K562 (cell line): ENCODE data around the gene ZNF316. TPM values are rescaled to one million over a fixed set of nuclear protein-coding genes. Genes with fewer than 3 reads are reported as not detected.

Source experiments
- COPS2 ChIP-seq: fragments of 450-650 bp; conservative IDR thresholded peaks from 2 replicates; pipeline ENCODE4 v1.6.1; 2016; ENCODE audit warnings: mild to moderate bottlenecking, moderate library complexity
- CTCFL ChIP-seq: IDR thresholded peaks from 2 replicates; pipeline ENCODE4 v1.6.1; 2011; ENCODE audit warnings: borderline replicate concordance, low read depth, mild to moderate bottlenecking, moderate library complexity, low read length; ENCODE audit not compliant: insufficient read depth, poor library complexity, severe bottlenecking
- EHMT2 ChIP-seq: fragments of 450-650 bp; IDR thresholded peaks from 2 replicates; pipeline ENCODE4 v1.6.1; 2018; ENCODE audit warnings: antibody characterized with exemption
- HDAC8 ChIP-seq: fragments of 450-650 bp; IDR thresholded peaks from 2 replicates; pipeline ENCODE4 v1.6.1; 2016; ENCODE audit warnings: mild to moderate bottlenecking, missing genetic modification characterization, moderate library complexity, missing compliant biosample characterization
- MAFF ChIP-seq: IDR thresholded peaks from 2 replicates; pipeline ENCODE4 v1.6.1; 2012; ENCODE audit warnings: low read length, improper control_type of control experiment
- MCM5 ChIP-seq: fragments of 450-650 bp; IDR thresholded peaks from 2 replicates; pipeline ENCODE4 v1.6.1; 2016; ENCODE audit warnings: low read depth
- MEIS2 ChIP-seq: fragments of 450-650 bp; IDR thresholded peaks from 2 replicates; pipeline ENCODE4 v1.6.1; 2014; ENCODE audit warnings: mild to moderate bottlenecking; ENCODE audit not compliant: partially characterized antibody
- NONO ChIP-seq, 2 experiments: fragments of 200-400 bp in 1 of 2; fragments of 450-650 bp in 1 of 2; formaldehyde crosslinking in 1 of 2; IDR thresholded peaks; 2 replicates each; pipeline ENCODE4 v1.6.1; 2017; ENCODE audit warnings: low read depth in 2 of 2, mild to moderate bottlenecking in 2 of 2, moderate library complexity in 2 of 2, low read length in 1 of 2
- NR0B1 ChIP-seq: fragments of 450-650 bp; IDR thresholded peaks from one replicate; pipeline ENCODE4 v1.6.1; 2018; ENCODE audit warnings: mild to moderate bottlenecking, moderate library complexity; ENCODE audit not compliant: partially characterized antibody
- OTX1 ChIP-seq: fragments of 450-650 bp; formaldehyde crosslinking; IDR thresholded peaks from 2 replicates; pipeline ENCODE4 v1.4.0; 2022; ENCODE audit warnings: mild to moderate bottlenecking
- TGIF2 ChIP-seq: sonication (generic); formaldehyde crosslinking; IDR thresholded peaks from 2 replicates; pipeline ENCODE4 v1.8.1; 2022; ENCODE audit warnings: mild to moderate bottlenecking, missing genetic modification reagents, moderate library complexity
- VEZF1 ChIP-seq: fragments of 200-800 bp; sonication (Bioruptor generic); IDR thresholded peaks from 2 replicates; pipeline ENCODE4 v1.6.1; 2017; ENCODE audit warnings: missing genetic modification characterization, missing compliant biosample characterization
- XRCC5 ChIP-seq: fragments of 200-400 bp; formaldehyde crosslinking; IDR thresholded peaks from 2 replicates; pipeline ENCODE4 v1.6.1; 2017; ENCODE audit warnings: low read depth, mild to moderate bottlenecking, low read length
- ZBED1 ChIP-seq: IDR thresholded peaks from 2 replicates; pipeline ENCODE4 v1.6.1; 2014
- ZNF407 ChIP-seq: fragments of 450-650 bp; IDR thresholded peaks from 2 replicates; pipeline ENCODE4 v1.6.1; 2016; ENCODE audit warnings: low read depth
- polyA plus RNA-seq, 8 experiments: library from polyadenylated mRNA; depleted of rRNA in 4 of 8; stranded (reverse) in 5 of 8; unstranded in 3 of 8; fragments of >200 nt; fragmentation: Nextera tagmentation in 2 of 8; fragmentation: Illumina TruSeq in 1 of 8; extraction: Ambion mirVana in 2 of 8; extraction: Trizol in 1 of 8; gene quantifications; 2 replicates each; pipeline versions ENCODE4 v1.2.1 to v1.2.3, GENCODE V29; 2011 to 2014; ENCODE audit warnings: inconsistent platforms in 1 of 8, missing spikeins in 1 of 8
- total RNA-seq, 7 experiments: library from RNA; depleted of rRNA in 6 of 7; stranded (reverse); fragments of >200 nt in 6 of 7; fragmentation: Illumina TruSeq in 2 of 7; extraction: Trizol in 2 of 7; gene quantifications; 2 replicates each; pipeline versions ENCODE4 v1.2.1 to v1.2.3, GENCODE V29; 2011 to 2021; ENCODE audit warnings: low replicate concordance in 1 of 7

Gene ZNF316
- total and polyA plus RNA-seq, 9 of the 15 experiments (the other 6 are each of a cell fraction or from before 2014, with no cell fraction given), result 0.10 to 34.0 (median 8.6) TPM

GRCh38 chr7:6636741-6637543 lies at the start of gene ZNF316 (continued):
- no peak for TF ChIP-seq MAFF
- TF ChIP-seq HDAC8 (tag), result no peak
- TF ChIP-seq ZNF407, result no peak
- TF ChIP-seq TGIF2, result no peak
- no peak for TF ChIP-seq NR0B1
- no peak for TF ChIP-seq XRCC5
- no peak for TF ChIP-seq EHMT2
- TF ChIP-seq ZBED1, result no peak
- no peak for TF ChIP-seq NONO (IDR thresholded peaks at IDR 0.05; ENCODE audit: low read depth in 2 of 2, low read length in 1 of 2)
- TF ChIP-seq MCM5, result no peak
- no peak for TF ChIP-seq OTX1
- no peak for TF ChIP-seq MEIS2
- peak; percentile 100 for TF ChIP-seq VEZF1 (CRISPR knock-in tag)
- TF ChIP-seq CTCFL, result no peak
- TF ChIP-seq COPS2, result no peak
